HAP-1 (cell line): ENCODE measurements around the gene RASSF5.

Experiments
- DNase-seq, 2 experiments: peaks; one replicate each; pipeline ENCODE4 v3.0.0-alpha.2; 2016 to 2020; ENCODE audit warnings: low spot score in 2 of 2
- H3K27me3 ChIP-seq: fragments of 250-450 bp; sonication (Bioruptor Pico); 2 replicates; pipeline ENCODE4 v1.5.1; 2020; ENCODE audit warnings: low read depth, mild to moderate bottlenecking, moderate library complexity
- H3K36me3 ChIP-seq: fragments of 250-450 bp; sonication (Bioruptor Pico); replicated peaks from 2 replicates; pipeline ENCODE4 v1.5.1; 2020; ENCODE audit warnings: mild to moderate bottlenecking
- H3K4me1 ChIP-seq: fragments of 250-450 bp; sonication (Bioruptor Pico); 2 replicates; pipeline ENCODE4 v1.5.1; 2020; ENCODE audit warnings: mild to moderate bottlenecking
- H3K4me3 ChIP-seq: fragments of 250-450 bp; sonication (Bioruptor Pico); 2 replicates; pipeline ENCODE4 v1.5.1; 2020; ENCODE audit warnings: mild to moderate bottlenecking, moderate library complexity
- H3K9me3 ChIP-seq: fragments of 250-450 bp; sonication (Bioruptor Pico); 2 replicates; pipeline ENCODE4 v1.5.1; 2020; ENCODE audit warnings: mild to moderate bottlenecking, moderate library complexity
- in situ Hi-C: fragments of 300-500 bp; cut with MboI; formaldehyde crosslinking; loops from 3 replicates; pipeline ENCODE4 v1.14.3; 2020; ENCODE audit warnings: low sequenced_read_pairs, inconsistent platforms, mixed read lengths

The RASSF5 gene

GRCh38 chr1:206541236-206541833 is 34.0 kb downstream of the RASSF5 start:
- Histone ChIP-seq H3K27me3 (no peaks in the 10 kb centered on the region), H3K4me3 (no peak overlapping the region), H3K36me3 (no peaks in the 10 kb centered on the region), H3K9me3 (no peaks in the 10 kb centered on the region), H3K4me1 (no peaks in the 10 kb centered on the region)
- in situ Hi-C loops, result no loop called here
- no peak for DNase-seq

DNA sequence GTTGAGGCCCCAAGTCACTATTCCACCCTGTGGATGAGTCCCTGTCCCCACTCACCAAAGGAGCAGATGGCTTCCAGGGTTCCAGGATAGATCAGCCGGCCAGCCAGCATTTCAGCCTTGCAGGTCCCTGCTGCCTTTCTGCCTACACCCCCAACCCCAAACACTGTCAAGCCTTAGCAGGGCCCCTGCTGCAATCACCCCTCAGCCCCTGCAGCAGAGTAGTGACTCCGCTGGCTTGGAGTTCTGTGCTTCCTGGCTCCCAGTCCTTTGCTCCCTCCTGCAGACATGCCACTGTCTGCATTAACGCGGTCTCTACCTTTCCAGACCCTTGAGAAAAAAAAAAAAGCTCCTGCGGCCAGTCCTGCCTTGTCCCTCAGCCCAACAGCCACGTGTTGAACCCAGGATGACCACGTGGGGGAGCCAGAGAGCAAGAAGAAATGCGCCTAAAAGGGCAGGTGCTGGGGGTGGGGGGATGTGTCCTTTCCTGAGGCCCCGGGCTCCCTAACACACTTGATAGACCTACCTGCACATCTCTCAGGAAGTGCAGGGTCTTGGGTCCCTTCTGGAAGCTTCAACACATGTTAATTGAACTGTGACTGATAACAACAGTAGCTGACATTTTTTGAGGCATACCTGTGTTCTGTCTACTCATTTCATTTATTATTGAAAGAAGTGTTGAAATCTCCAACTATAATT is 37.4 kb downstream of the RASSF5 start:
- peak; percentile 42 to 88 for DNase-seq
- no peaks in the 10 kb centered on the region for H3K27me3 ChIP-seq
- H3K4me3 ChIP-seq, result no peak overlapping the region
- H3K4me1 ChIP-seq, result no peaks in the 10 kb centered on the region
- no peaks in the 10 kb centered on the region for H3K9me3 ChIP-seq
- in situ Hi-C loops, result loop anchor here (5.0 kb wide), 1 partner anchor 43 kb away; no protein-coding TSS in a partner anchor
- H3K36me3 ChIP-seq, result no peaks in the 10 kb centered on the region

DNA sequence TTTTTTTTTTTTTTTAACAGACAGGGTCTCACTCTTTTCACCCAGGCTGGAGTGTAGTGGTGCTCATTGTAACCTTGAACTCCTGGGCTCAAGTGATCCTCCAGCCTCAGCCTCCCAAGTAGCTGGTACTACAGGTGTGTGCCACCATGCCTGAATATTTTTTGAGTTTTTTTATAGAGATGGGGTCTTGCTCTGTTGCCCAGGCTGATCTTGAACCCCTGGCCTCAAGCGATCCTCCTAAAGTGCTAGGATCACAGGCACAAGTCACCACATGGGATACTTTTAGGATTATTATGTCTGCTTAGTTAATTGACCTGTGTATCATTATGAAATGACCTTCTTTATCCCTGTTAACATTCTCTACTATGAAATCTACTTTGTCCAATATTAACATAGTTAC is 38.0 kb downstream of the RASSF5 start:
- DNase-seq, result no peak
- Histone ChIP-seq H3K36me3 (no peaks in the 10 kb centered on the region), H3K9me3 (no peaks in the 10 kb centered on the region), H3K27me3 (no peaks in the 10 kb centered on the region), H3K4me1 (no peaks in the 10 kb centered on the region), H3K4me3 (no peak overlapping the region)
- in situ Hi-C loops, result loop anchor here (5.0 kb wide), 1 partner anchor 42 kb away; no protein-coding TSS in a partner anchor

DNA sequence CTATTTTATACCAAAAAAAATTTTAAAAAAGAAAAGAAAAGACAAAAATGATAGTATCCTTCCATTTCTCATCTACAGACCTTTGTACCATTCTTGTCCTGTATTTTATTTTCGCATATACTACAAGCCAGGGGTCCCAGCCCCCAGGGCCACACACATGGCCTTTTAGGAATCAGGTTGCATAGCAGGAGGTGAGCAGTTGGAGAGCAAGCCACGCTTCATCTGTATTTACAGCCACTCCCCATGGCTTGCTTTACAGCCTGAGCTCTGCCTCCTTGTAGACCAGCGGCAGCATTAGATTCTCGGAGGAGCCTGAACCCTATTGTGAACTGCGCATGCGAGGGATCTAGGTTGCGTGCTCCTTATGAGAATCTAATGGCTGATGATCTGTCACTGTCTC is 39.8 kb downstream of the RASSF5 start:
- in situ Hi-C loops, result loop anchor here (5.0 kb wide), 1 partner anchor 40 kb away; no protein-coding TSS in a partner anchor
- H3K4me3 ChIP-seq, result no peak overlapping the region
- H3K4me1 ChIP-seq, result no peaks in the 10 kb centered on the region
- no peak for DNase-seq
- no peaks in the 10 kb centered on the region for H3K27me3 ChIP-seq
- H3K36me3 ChIP-seq, result no peaks in the 10 kb centered on the region
- no peaks in the 10 kb centered on the region for H3K9me3 ChIP-seq

- no peak for DNase-seq
- Histone ChIP-seq H3K9me3 (no peaks in the 10 kb centered on the region), H3K4me1 (no peaks in the 10 kb centered on the region), H3K36me3 (no peaks in the 10 kb centered on the region), H3K27me3 (no peaks in the 10 kb centered on the region), H3K4me3 (no peak overlapping the region)
- in situ Hi-C loops, result no loop called here
Observed at GRCh38 chr1:206550446-206550845, 43.1 kb downstream of the RASSF5 start.

DNA sequence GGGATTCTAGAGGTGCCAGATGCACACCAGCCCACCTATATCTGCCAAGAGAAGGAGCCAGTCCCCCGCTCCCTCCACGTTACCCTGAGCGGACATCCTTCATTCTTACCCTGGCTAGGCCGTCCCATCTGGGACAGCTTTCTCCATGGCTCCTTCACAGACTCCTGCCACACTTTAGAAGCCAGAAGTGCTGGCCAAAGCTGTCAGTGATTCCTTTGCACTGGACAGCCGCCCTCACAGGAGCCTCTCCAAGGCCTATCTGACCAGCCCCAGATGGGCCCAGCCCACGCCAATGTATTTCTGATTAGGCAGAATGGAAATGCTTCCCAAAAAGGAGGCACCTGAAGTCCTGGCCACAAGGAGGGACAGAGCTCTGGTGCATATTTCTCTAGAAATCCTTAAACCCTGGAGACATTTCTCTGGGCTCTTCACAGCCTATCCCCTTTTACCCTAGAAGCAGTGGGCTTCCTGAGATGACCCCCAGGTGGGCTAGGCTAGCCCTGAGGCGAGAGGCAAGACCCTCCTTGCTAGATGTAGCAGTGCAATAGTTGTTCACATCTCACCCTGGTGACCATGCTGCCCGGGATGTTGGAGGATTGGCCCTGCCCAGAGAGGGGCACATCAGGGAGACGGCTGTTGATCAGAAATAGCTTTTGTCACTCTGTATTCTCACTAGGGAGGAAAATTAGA is 44.1 kb downstream of the RASSF5 start:
- DNase-seq, result no peak
- H3K4me1 ChIP-seq, result peaks cover 5% of the 10 kb centered on the region
- no peaks in the 10 kb centered on the region for H3K36me3 ChIP-seq
- no peaks in the 10 kb centered on the region for H3K9me3 ChIP-seq
- no peak overlapping the region for H3K4me3 ChIP-seq
- in situ Hi-C loops, result no loop called here
- H3K27me3 ChIP-seq, result no peaks in the 10 kb centered on the region

- in situ Hi-C loops, result no loop called here
- Histone ChIP-seq H3K27me3 (no peaks in the 10 kb centered on the region), H3K9me3 (no peaks in the 10 kb centered on the region), H3K4me1 (peaks cover 9% of the 10 kb centered on the region), H3K36me3 (no peaks in the 10 kb centered on the region), H3K4me3 (no peak overlapping the region)
- DNase-seq, result no peak
Observed at GRCh38 chr1:206551986-206552326, 44.6 kb downstream of the RASSF5 start.

GRCh38 chr1:206554211-206554610 is 46.9 kb downstream of the RASSF5 start:
- no peak for DNase-seq
- no peaks in the 10 kb centered on the region for H3K9me3 ChIP-seq
- no peaks in the 10 kb centered on the region for H3K36me3 ChIP-seq
- in situ Hi-C loops, result no loop called here
- H3K27me3 ChIP-seq, result no peaks in the 10 kb centered on the region
- H3K4me1 ChIP-seq, result peaks cover 15% of the 10 kb centered on the region
- H3K4me3 ChIP-seq, result no peak overlapping the region

DNA sequence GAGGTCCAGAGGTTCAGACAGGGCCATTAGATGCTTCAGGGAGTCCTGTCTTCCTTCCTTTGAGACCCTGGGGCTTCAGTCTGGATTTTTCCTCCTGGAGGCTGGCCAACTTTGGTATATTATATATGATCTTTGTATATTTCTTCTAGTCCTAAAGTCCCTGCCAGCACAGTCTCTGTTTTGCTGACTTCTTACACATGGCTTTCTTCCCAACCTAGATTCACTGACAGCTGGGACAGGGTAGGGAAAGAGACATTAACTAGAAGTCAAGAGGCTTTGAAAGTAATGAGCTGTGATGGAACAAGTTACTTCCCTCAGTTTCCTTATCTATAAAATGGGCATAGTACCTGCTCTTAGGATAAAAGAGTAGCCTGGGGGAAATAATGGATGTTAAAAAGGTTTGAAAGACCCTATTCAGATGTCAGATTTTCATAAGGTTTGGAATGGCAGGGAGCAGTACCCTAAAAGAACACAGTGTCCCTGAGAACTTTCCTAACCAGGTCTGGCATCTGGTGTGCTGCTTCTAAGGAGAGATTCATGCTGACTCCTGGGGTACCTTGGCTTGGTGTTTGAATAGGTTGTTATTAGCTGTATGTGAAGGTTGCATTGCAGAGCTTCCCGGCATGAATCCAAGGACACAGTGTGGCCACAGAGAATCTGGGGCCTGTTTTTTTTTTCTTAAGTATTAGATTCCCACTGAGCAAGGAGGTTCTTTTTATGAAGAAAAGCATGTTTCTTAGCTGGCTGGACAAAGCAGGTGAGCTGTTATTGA is 47.6 kb downstream of the RASSF5 start:
- Histone ChIP-seq H3K27me3 (no peaks in the 10 kb centered on the region), H3K4me1 (peaks cover 15% of the 10 kb centered on the region), H3K4me3 (no peak overlapping the region), H3K9me3 (no peaks in the 10 kb centered on the region), H3K36me3 (no peaks in the 10 kb centered on the region)
- in situ Hi-C loops, result no loop called here
- no peak for DNase-seq

GRCh38 chr1:206555473-206555935 is 48.2 kb downstream of the RASSF5 start:
- no peaks in the 10 kb centered on the region for H3K27me3 ChIP-seq
- H3K36me3 ChIP-seq, result no peaks in the 10 kb centered on the region
- no peaks in the 10 kb centered on the region for H3K9me3 ChIP-seq
- H3K4me3 ChIP-seq, result no peak overlapping the region
- in situ Hi-C loops, result no loop called here
- no peak for DNase-seq
- peaks cover 15% of the 10 kb centered on the region for H3K4me1 ChIP-seq

DNA sequence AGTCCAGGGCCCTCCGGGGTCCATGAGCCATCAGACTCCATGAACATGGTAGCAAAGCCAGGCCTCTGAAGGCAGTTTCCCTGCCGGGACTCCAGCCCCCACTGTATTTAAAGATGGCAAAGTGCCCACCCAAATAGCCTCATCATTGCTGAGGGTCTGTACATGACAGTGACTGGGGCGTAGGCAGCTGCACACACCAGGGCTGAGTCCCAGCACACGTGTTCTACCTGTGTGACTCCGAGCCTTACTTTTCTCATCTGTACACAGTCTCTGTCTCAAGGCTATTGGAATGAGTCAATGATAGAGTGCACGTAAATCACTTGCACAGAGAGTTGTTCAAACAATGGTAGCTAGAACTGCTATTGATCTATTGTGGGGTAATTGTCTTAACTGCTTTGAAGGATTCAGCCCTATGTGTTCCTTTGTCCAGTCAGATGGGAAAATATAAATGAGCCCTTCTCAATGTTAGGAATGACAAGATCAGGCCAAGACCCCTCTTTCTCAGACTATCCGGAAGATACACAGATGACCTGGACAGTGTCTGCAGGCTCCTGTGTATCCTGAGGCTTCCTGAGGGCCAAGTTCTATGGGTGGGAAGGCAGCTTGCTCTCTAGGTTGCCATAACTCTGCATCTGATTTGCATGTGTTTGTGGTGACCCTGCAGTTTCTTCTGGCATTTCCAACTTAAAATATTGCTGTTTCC is 48.9 kb downstream of the RASSF5 start:
- H3K27me3 ChIP-seq, result no peaks in the 10 kb centered on the region
- in situ Hi-C loops, result no loop called here
- H3K4me3 ChIP-seq, result no peak overlapping the region; the same call in 1 of the 2 replicates
- H3K36me3 ChIP-seq, result no peaks in the 10 kb centered on the region
- peaks cover 15% of the 10 kb centered on the region for H3K4me1 ChIP-seq
- DNase-seq, result no peak
- no peaks in the 10 kb centered on the region for H3K9me3 ChIP-seq

DNA sequence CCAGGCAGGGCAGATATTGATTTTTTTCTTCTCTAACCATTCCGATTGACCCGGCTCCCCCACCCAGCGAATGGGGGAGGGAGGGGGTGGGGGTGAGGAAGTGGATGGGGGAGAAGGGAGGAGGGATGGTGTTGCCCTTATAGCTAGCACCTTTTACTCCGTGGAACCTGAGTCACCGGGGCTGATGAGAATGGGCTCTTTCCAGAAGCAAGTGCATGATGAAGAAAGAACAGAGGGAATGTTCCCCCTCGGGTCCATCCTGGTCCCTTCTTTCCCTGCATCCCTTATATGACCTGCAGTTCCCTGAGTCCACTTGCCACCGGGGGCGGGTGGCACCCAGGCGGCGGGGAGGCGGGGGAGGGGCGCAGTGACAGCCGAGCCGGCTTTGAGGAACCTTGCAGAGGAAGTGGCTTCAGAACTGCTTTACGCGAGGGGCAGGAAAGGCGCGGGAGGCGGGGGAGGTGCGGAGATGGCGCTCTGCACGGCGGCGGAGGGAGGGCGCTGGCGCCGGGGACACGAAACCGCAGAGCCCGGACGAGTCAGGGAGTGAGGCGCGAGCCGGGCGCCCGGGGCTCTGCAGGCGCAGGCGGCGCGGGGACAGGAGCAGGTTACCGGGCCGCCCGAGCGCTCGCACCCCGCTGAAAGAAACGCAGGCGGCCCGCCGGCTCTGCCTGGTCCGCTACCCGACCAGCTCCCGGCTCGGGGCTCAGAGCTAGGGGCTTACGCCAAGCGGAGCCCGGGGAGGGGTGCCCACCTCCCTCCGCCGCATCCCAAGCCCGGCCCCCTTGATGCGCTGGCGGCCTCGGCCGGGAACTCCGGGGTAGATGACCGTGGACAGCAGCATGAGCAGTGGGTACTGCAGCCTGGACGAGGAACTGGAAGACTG is 49.7 kb downstream of the RASSF5 start:
- Histone ChIP-seq H3K9me3 (no peaks in the 10 kb centered on the region), H3K4me1 (peaks cover 15% of the 10 kb centered on the region), H3K36me3 (no peaks in the 10 kb centered on the region), H3K27me3 (no peaks in the 10 kb centered on the region), H3K4me3 (peak overlapping the region; percentile 40)
- peak; percentile 42 to 81 for DNase-seq
- in situ Hi-C loops, result no loop called here
